Mammary epithelial cell (primary cell): ENCODE results near the gene CCIN.

ENCODE experiments used
- CTCF ChIP-seq, 2 donors: IDR thresholded peaks in 1 of 2; conservative IDR thresholded peaks in 1 of 2; 2 replicates each; pipeline ENCODE4 v1.5.1; 2011 to 2012; ENCODE audit warnings: inconsistent platforms in 2 of 2, low read length in 2 of 2, mild to moderate bottlenecking in 2 of 2, control low read depth in 1 of 2, low read depth in 1 of 2; ENCODE audit not compliant: insufficient read depth in 1 of 2; ENCODE audit errors: extremely low read depth in 1 of 2
- EZH2 ChIP-seq: IDR thresholded peaks from 2 replicates; pipeline ENCODE4 v1.6.1; 2012; ENCODE audit warnings: low read length, inconsistent platforms, borderline replicate concordance

GRCh38 chr9:36142510-36143244 lies 26.5 kb upstream of the CCIN start:
- TF ChIP-seq CTCF (conservative IDR thresholded peaks at IDR 0.05 in 1 of 2, IDR thresholded peaks at IDR 0.05 in 1 of 2; ENCODE audit: extremely low read depth in 1 of 2, insufficient read depth in 1 of 2, low read depth in 1 of 2, low read length in 2 of 2) (no peak), EZH2 (no peak)
